Activated CD4-positive, alpha-beta T cell treated with anti-CD3 and anti-CD28 coated beads, Interleukin-2, amount 50 U/mL, for 4 hours (primary cell): ENCODE data around the gene MGAT1.
"Not testable (repeated sequence)": the region's sequence is repeated elsewhere in the genome, so short reads cannot be mapped to it uniquely, and the experiment has no call there.

Experiments
- DNase-seq, 2 experiments: peaks; one replicate each; pipeline ENCODE4 v3.0.0-alpha.2; 2020

MGAT1 gene

GRCh38 chr5:180802325-180803180, at the start of gene MGAT1:
Gene MGAT1 (minus strand): TSS chr5:180802806. CDS start chr5:180792971, 9,835 bp downstream.
- DNase-seq, result peak; percentile 60 to 61

- no peak for DNase-seq
Measured at GRCh38 chr5:180850434-180851078, 48.0 kb upstream of the MGAT1 start.

GRCh38 chr5:180849827-180850226, 47.2 kb upstream of the MGAT1 start:
- DNase-seq, result no peak

- no peak for DNase-seq
Measured at GRCh38 chr5:180848878-180849277, 46.3 kb upstream of the MGAT1 start.

- DNase-seq, result no peak
Measured at GRCh38 chr5:180848265-180848664, 45.7 kb upstream of the MGAT1 start.

GRCh38 chr5:180847026-180847425, 44.4 kb upstream of the MGAT1 start:
- no peak for DNase-seq

- DNase-seq, result no peak
Measured at GRCh38 chr5:180844858-180845257, 42.3 kb upstream of the MGAT1 start.

- DNase-seq, result no peak
Measured at GRCh38 chr5:180844432-180844831, 41.8 kb upstream of the MGAT1 start.

GRCh38 chr5:180839935-180840334, 37.3 kb upstream of the MGAT1 start:
- no peak for DNase-seq

- DNase-seq, result no peak
Measured at GRCh38 chr5:180839227-180839626, 36.6 kb upstream of the MGAT1 start.

- DNase-seq, result no peak
Measured at GRCh38 chr5:180837478-180837877, 34.9 kb upstream of the MGAT1 start.

- DNase-seq, result peak in 1 of 2 experiments; percentile 14
Measured at GRCh38 chr5:180832638-180833068, 30.0 kb upstream of the MGAT1 start.

- DNase-seq, result peak; percentile 56 to 57
Measured at GRCh38 chr5:180831139-180832093, 28.8 kb upstream of the MGAT1 start.

- peak; percentile 64 to 68 for DNase-seq
Measured at GRCh38 chr5:180830253-180831138, 27.9 kb upstream of the MGAT1 start.

- no peak for DNase-seq
Measured at GRCh38 chr5:180829726-180830125, 27.1 kb upstream of the MGAT1 start.

GRCh38 chr5:180828756-180829531, 26.3 kb upstream of the MGAT1 start:
- not testable (repeated sequence) for DNase-seq

GRCh38 chr5:180827374-180827773, 24.8 kb upstream of the MGAT1 start:
- DNase-seq, result not testable (repeated sequence)

- no peak for DNase-seq
Measured at GRCh38 chr5:180825768-180826525, 23.3 kb upstream of the MGAT1 start.

- DNase-seq, result no peak
Measured at GRCh38 chr5:180824630-180825476, 22.2 kb upstream of the MGAT1 start.
